HCT116 (cell line): ENCODE measurements around the gene PTX4. TPM values are rescaled to one million over a fixed set of nuclear protein-coding genes. Genes with fewer than 3 reads are reported as not detected.

Source experiments
- ATAC-seq: fragments of 200-7000 bp; cut with Tn5 transposase; 2 replicates; pipeline ENCODE4 v1.9.1; 2020; ENCODE audit warnings: mild to moderate bottlenecking, moderate library complexity
- BruUV-seq: library from RNA; stranded (reverse); fragments of 400-500 nt; replicated peaks from 2 replicates; lab custom pipeline; 2021; lab: Mats Ljungman, UMichigan
- CTCF ChIA-PET: fragments of 300-600 bp; sonication (Branson Sonifier 250); formaldehyde crosslinking; loops from one replicate; lab custom pipeline; 2021; ENCODE audit warnings: antibody characterized with exemption; lab: Charles Lee
- POLR2A ChIA-PET: fragments of 300-600, 350-600 bp; sonication (Branson Sonifier 250); formaldehyde crosslinking; loops from one replicate; lab custom pipeline; 2021; ENCODE audit warnings: antibody characterized with exemption; lab: Charles Lee
- RAD21 ChIA-PET, 2 experiments: fragments of 300-600 bp; sonication (Branson Sonifier 250); formaldehyde crosslinking; loops; one replicate each; lab custom pipeline; 2023; ENCODE audit warnings: low total read pairs in 2 of 2; ENCODE audit not compliant: uncharacterized antibody in 2 of 2, unreplicated experiment in 2 of 2, low non-redundant PET in 1 of 2; lab: Charles Lee
- DNase-seq: peaks from one replicate; pipeline ENCODE4 v3.0.0-alpha.2; 2010; ENCODE audit warnings: low read depth, low spot score
- H2AFZ ChIP-seq: fragments of 200-600 bp; shearing (Covaris generic), sonication (generic); 2 replicates; pipeline ENCODE4 v1.6.1; 2017; ENCODE audit warnings: low read depth, mixed run types, mixed read lengths, antibody characterized with exemption, low read length; ENCODE audit not compliant: poor library complexity, severe bottlenecking
- H3K27ac ChIP-seq: 2 replicates; pipeline ENCODE4 v1.5.1; 2012; ENCODE audit warnings: low read depth, low read length
- H3K27me3 ChIP-seq: fragments of 200-600 bp; sonication (generic); 2 replicates; pipeline ENCODE4 v1.6.1; 2016; ENCODE audit warnings: mixed run types, low read length, mixed read lengths; ENCODE audit not compliant: insufficient read depth
- H3K36me3 ChIP-seq, 2 experiments: fragments of 200-500 bp in 1 of 2; fragments of 200-600 bp in 1 of 2; sonication (Bioruptor generic) in 1 of 2; sonication (generic) in 1 of 2; 2 replicates each; pipeline versions ENCODE4 v1.5.1 to v1.6.1; 2014 to 2016; ENCODE audit warnings: low read length in 2 of 2, inconsistent platforms in 1 of 2, mixed read lengths in 1 of 2, mixed run types in 1 of 2; ENCODE audit not compliant: insufficient read depth in 2 of 2, control insufficient read depth in 1 of 2
- H3K4me1 ChIP-seq, 2 experiments: fragments of 200-600 bp in 1 of 2; sonication (generic) in 1 of 2; 2 replicates each; pipeline versions ENCODE4 v1.5.1 to v1.6.1; 2012 to 2017; ENCODE audit warnings: low read length in 2 of 2, inconsistent platforms in 1 of 2, mild to moderate bottlenecking in 1 of 2, mixed read lengths in 1 of 2, mixed run types in 1 of 2, moderate library complexity in 1 of 2; ENCODE audit not compliant: insufficient read depth in 2 of 2, control insufficient read depth in 1 of 2
- H3K4me2 ChIP-seq: fragments of 200-600 bp; sonication (generic); 2 replicates; pipeline ENCODE4 v1.6.1; 2017; ENCODE audit warnings: mixed run types, low read length, mixed read lengths
- H3K4me3 ChIP-seq, 2 experiments: fragments of 200-600 bp in 1 of 2; sonication (generic) in 1 of 2; replicated peaks in 1 of 2; 2 replicates each; pipeline ENCODE4 v1.5.1; 2011 to 2016; ENCODE audit warnings: low read length in 2 of 2, control low read depth in 1 of 2, low read depth in 1 of 2, mild to moderate bottlenecking in 1 of 2, mixed read lengths in 1 of 2, mixed run types in 1 of 2
- H3K79me2 ChIP-seq: fragments of 200-600 bp; sonication (generic); 2 replicates; pipeline ENCODE4 v1.6.1; 2017; ENCODE audit warnings: mild to moderate bottlenecking, mixed run types, low read length, moderate library complexity, mixed read lengths; ENCODE audit not compliant: insufficient read depth
- H3K9ac ChIP-seq: fragments of 200-600 bp; sonication (generic); 2 replicates; pipeline ENCODE4 v1.6.1; 2016; ENCODE audit warnings: low read length, mixed read lengths
- H3K9me2 ChIP-seq: fragments of 200-600 bp; sonication (generic), shearing (Covaris generic); 2 replicates; pipeline ENCODE4 v1.6.1; 2017; ENCODE audit warnings: mixed run types, mild to moderate bottlenecking, moderate library complexity; ENCODE audit not compliant: insufficient read depth
- H3K9me3 ChIP-seq, 2 experiments: fragments of 200-500 bp in 1 of 2; fragments of 200-600 bp in 1 of 2; sonication (Bioruptor generic) in 1 of 2; sonication (generic) in 1 of 2; 2 replicates each; pipeline ENCODE4 v1.6.1; 2014 to 2017; ENCODE audit warnings: low read length in 2 of 2, mixed read lengths in 2 of 2, inconsistent platforms in 1 of 2, low read depth in 1 of 2, mild to moderate bottlenecking in 1 of 2, mixed run types in 1 of 2, moderate library complexity in 1 of 2; ENCODE audit not compliant: control insufficient read depth in 1 of 2, insufficient read depth in 1 of 2
- H4K20me1 ChIP-seq: fragments of 200-600 bp; sonication (generic), shearing (Covaris generic); 2 replicates; pipeline ENCODE4 v1.6.1; 2017; ENCODE audit warnings: mixed run types, mild to moderate bottlenecking, moderate library complexity; ENCODE audit not compliant: insufficient read depth
- CBX3 ChIP-seq: IDR thresholded peaks from 2 replicates; pipeline ENCODE4 v1.6.1; 2012; ENCODE audit warnings: low read depth
- EGR1 ChIP-seq: IDR thresholded peaks from 2 replicates; pipeline ENCODE4 v1.6.1; 2012; ENCODE audit warnings: low read depth
- ELF1 ChIP-seq: IDR thresholded peaks from 2 replicates; pipeline ENCODE4 v1.6.1; 2012; ENCODE audit warnings: low read depth, borderline replicate concordance
- EZH2 ChIP-seq: fragments of 200-600 bp; sonication (generic); IDR thresholded peaks from 2 replicates; pipeline ENCODE4 v1.6.1; 2017; ENCODE audit warnings: antibody characterized with exemption, mixed run types
- EZH2phosphoT487 ChIP-seq: fragments of 200-600 bp; IDR thresholded peaks from 2 replicates; pipeline ENCODE4 v1.6.1; 2018; ENCODE audit warnings: antibody characterized with exemption, borderline replicate concordance
- JUND ChIP-seq: IDR thresholded peaks from 2 replicates; pipeline ENCODE4 v1.6.1; 2012
- POLR2A ChIP-seq: IDR thresholded peaks from 2 replicates; pipeline ENCODE4 v1.7.0; 2011; ENCODE audit warnings: borderline replicate concordance; ENCODE audit not compliant: insufficient read depth, insufficient read length; ENCODE audit errors: extremely low read depth
- POLR2AphosphoS5 ChIP-seq: IDR thresholded peaks from 2 replicates; pipeline ENCODE4 v1.6.1; 2011; ENCODE audit warnings: mild to moderate bottlenecking, low read depth, low read length, moderate library complexity
- REST ChIP-seq: IDR thresholded peaks from 2 replicates; pipeline ENCODE4 v1.6.1; 2012; ENCODE audit warnings: low read depth
- SP1 ChIP-seq: IDR thresholded peaks from 2 replicates; pipeline ENCODE4 v1.6.1; 2012; ENCODE audit warnings: low read depth
- ZFX ChIP-seq: fragments of 450-650 bp; IDR thresholded peaks from 2 replicates; pipeline ENCODE4 v1.6.1; 2017
- ZNF274 ChIP-seq: fragments of 200-500 bp; sonication (Bioruptor generic); IDR thresholded peaks from 2 replicates; pipeline ENCODE4 v1.6.1; 2014; ENCODE audit warnings: mild to moderate bottlenecking, low read depth, low read length, inconsistent platforms
- intact Hi-C: fragments of 100-400 bp; cut with micrococcal nuclease; formaldehyde crosslinking; loops from 2 replicates; pipeline ENCODE4 v1.10.0; 2022
- total RNA-seq: library from RNA; stranded (reverse); gene quantifications from one replicate; pipeline ENCODE4 v1.2.1, GENCODE V29; 2021; ENCODE audit not compliant: unreplicated experiment

Gene PTX4
- total RNA-seq, 1 experiment from 2014 or later, result not detected

GRCh38 chr16:1532081-1532760 lies 43.5 kb upstream of the PTX4 start:
- no peaks in the 10 kb centered on the region for H3K9me3 ChIP-seq
- ChIA-PET CTCF (no interaction called here), POLR2A (no interaction called here), RAD21 (no interaction called here)
- no peaks in the 10 kb centered on the region for H3K79me2 ChIP-seq
- ATAC-seq, result no peak
- H3K4me1 ChIP-seq, result no peaks in the 10 kb centered on the region
- DNase-seq, result no peak
- TF ChIP-seq ELF1 (no peak), EZH2phosphoT487 (no peak), ZNF274 (no peak), CBX3 (no peak), EZH2 (no peak)
- H3K36me3 ChIP-seq, result no peaks in the 10 kb centered on the region
- intact Hi-C loops, result no loop called here
- BruUV-seq, result no TSS peak
- no peak overlapping the region for H2AFZ ChIP-seq
- no peak overlapping the region for H3K27ac ChIP-seq
- H3K4me3 ChIP-seq, result no peak overlapping the region
- no peak overlapping the region for H3K9ac ChIP-seq
- no peaks in the 10 kb centered on the region for H3K27me3 ChIP-seq
- no peaks in the 10 kb centered on the region for H4K20me1 ChIP-seq
- no peaks in the 10 kb centered on the region for H3K9me2 ChIP-seq
- H3K4me2 ChIP-seq, result no peak overlapping the region

GRCh38 chr16:1531638-1531910 lies 42.8 kb upstream of the PTX4 start:
- H3K4me2 ChIP-seq, result no peak overlapping the region
- no peak overlapping the region for H2AFZ ChIP-seq
- ATAC-seq, result no peak
- H3K9me3 ChIP-seq, result no peaks in the 10 kb centered on the region
- no peak overlapping the region for H3K9ac ChIP-seq
- no peaks in the 10 kb centered on the region for H4K20me1 ChIP-seq
- no peaks in the 10 kb centered on the region for H3K79me2 ChIP-seq
- RAD21 ChIA-PET, result no interaction called here
- no peak overlapping the region for H3K27ac ChIP-seq
- H3K27me3 ChIP-seq, result no peaks in the 10 kb centered on the region
- no peaks in the 10 kb centered on the region for H3K36me3 ChIP-seq
- CTCF ChIA-PET, result no interaction called here
- H3K4me1 ChIP-seq, result no peaks in the 10 kb centered on the region
- intact Hi-C loops, result no loop called here
- TF ChIP-seq EGR1 (no peak), POLR2AphosphoS5 (no peak), ZNF274 (no peak), EZH2 (no peak), REST (no peak), POLR2A (no peak), JUND (no peak), CBX3 (no peak), EZH2phosphoT487 (no peak), SP1 (no peak), ELF1 (no peak), ZFX (no peak)
- TF ChIP-seq, all 23 proteins: peak for 0
- Histone ChIP-seq H3K9me2 (no peaks in the 10 kb centered on the region), H3K4me3 (no peak overlapping the region)
- POLR2A ChIA-PET, result no interaction called here
- DNase-seq, result no peak
- no TSS peak for BruUV-seq
